GM12878 (cell line): Measurements from ENCODE around the gene HMGB1. TPM values are rescaled to one million over a fixed set of nuclear protein-coding genes. Genes with fewer than 3 reads are reported as not detected.
"Not testable (repeated sequence)": the region's sequence is repeated elsewhere in the genome, so short reads cannot be mapped to it uniquely, and the experiment has no call there.

Experiments used
- ATAC-seq: fragments of 200-7000 bp; cut with Tn5 transposase; 3 replicates; pipeline ENCODE4 v1.9.1; 2020; ENCODE audit warnings: mild to moderate bottlenecking, moderate library complexity
- BruUV-seq: library from RNA; stranded (reverse); fragments of 400-500 nt; replicated peaks from 2 replicates; lab custom pipeline; 2021; lab: Mats Ljungman, UMichigan
- CTCF ChIA-PET: fragments of 300-600 bp; sonication (Branson Sonifier 250); formaldehyde crosslinking; extraction: SDS; loops from one replicate; lab custom pipeline; 2021; ENCODE audit warnings: inconsistent platforms; lab: Yijun Ruan, JAX
- POLR2A ChIA-PET: fragments of 350-600 bp; formaldehyde crosslinking; extraction: SDS; loops from one replicate; lab custom pipeline; 2021; ENCODE audit warnings: inconsistent platforms; lab: Charles Lee
- RAD21 ChIA-PET: fragments of 300-600 bp; sonication (Branson Sonifier 250); formaldehyde crosslinking; loops from one replicate; lab custom pipeline; 2023; ENCODE audit warnings: antibody characterized with exemption; ENCODE audit not compliant: unreplicated experiment; lab: Charles Lee
- SMC1A ChIA-PET: fragments of 300-600 bp; sonication (Branson Sonifier 250); formaldehyde crosslinking; loops from one replicate; lab custom pipeline; 2023; ENCODE audit not compliant: unreplicated experiment, uncharacterized antibody; lab: Charles Lee
- DNase-seq: peaks from one replicate; pipeline ENCODE4 v3.0.0-alpha.2; 2011; ENCODE audit warnings: low read depth, low spot score
- FAIRE-seq: peaks from 3 replicates; lab custom pipeline; 2011; peaks lifted over from hg19 to GRCh38; lab: Jason Lieb, UNC
- H2AFZ ChIP-seq: 2 replicates; pipeline ENCODE4 v1.6.0; 2011; ENCODE audit warnings: low read depth, low read length, control low read depth; ENCODE audit not compliant: control insufficient read depth
- H3K27ac ChIP-seq: 2 replicates; pipeline ENCODE4 v1.5.1; 2011; ENCODE audit warnings: control low read depth; ENCODE audit not compliant: control insufficient read depth, insufficient read depth
- H3K27me3 ChIP-seq, 2 experiments: replicated peaks in 1 of 2; 2 replicates each; pipeline versions ENCODE4 v1.6.0 to v1.6.1; 2011; ENCODE audit warnings: low read length in 1 of 2; ENCODE audit not compliant: control insufficient read depth in 2 of 2, insufficient read depth in 2 of 2
- H3K36me3 ChIP-seq, 2 experiments: 2 replicates each; pipeline ENCODE4 v1.5.1; 2011; ENCODE audit warnings: low read length in 1 of 2; ENCODE audit not compliant: control insufficient read depth in 2 of 2, insufficient read depth in 2 of 2
- H3K4me1 ChIP-seq: 2 replicates; pipeline ENCODE4 v1.6.1; 2011; ENCODE audit warnings: mild to moderate bottlenecking, low read length, moderate library complexity, mixed read lengths; ENCODE audit not compliant: control insufficient read depth, insufficient read depth
- H3K4me2 ChIP-seq: 2 replicates; pipeline ENCODE4 v1.6.0; 2011; ENCODE audit warnings: control low read depth; ENCODE audit not compliant: control insufficient read depth, insufficient read depth
- H3K4me3 ChIP-seq: fragments of 200-600 bp; sonication (generic); 2 replicates; pipeline ENCODE4 v1.5.1; 2016
- H3K79me2 ChIP-seq: 2 replicates; pipeline ENCODE4 v1.6.0; 2011; ENCODE audit warnings: low read length; ENCODE audit not compliant: control insufficient read depth, insufficient read depth
- H3K9ac ChIP-seq: 2 replicates; pipeline ENCODE4 v1.8.0; 2011; ENCODE audit warnings: low read length, control low read depth, mixed read lengths; ENCODE audit not compliant: control insufficient read depth, insufficient read depth
- H3K9me3 ChIP-seq: replicated peaks from 3 replicates; pipeline ENCODE4 v1.5.1; 2011; ENCODE audit warnings: mild to moderate bottlenecking, low read length; ENCODE audit not compliant: control insufficient read depth, insufficient read depth
- H4K20me1 ChIP-seq: 2 replicates; pipeline ENCODE4 v1.6.0; 2011; ENCODE audit not compliant: control insufficient read depth, insufficient read depth
- BHLHE40 ChIP-seq, 2 experiments: fragments of 450-650 bp in 1 of 2; IDR thresholded peaks; 2 replicates each; pipeline ENCODE4 v1.6.1; 2011 to 2017; ENCODE audit warnings: low read depth in 2 of 2, borderline replicate concordance in 1 of 2, improper control_type of control experiment in 1 of 2, low read length in 1 of 2, mild to moderate bottlenecking in 1 of 2
- CHD2 ChIP-seq: IDR thresholded peaks from 2 replicates; pipeline ENCODE4 v1.6.1; 2011; ENCODE audit warnings: low read depth, low read length, improper control_type of control experiment, borderline replicate concordance
- CREM ChIP-seq: IDR thresholded peaks from 2 replicates; pipeline ENCODE4 v1.6.1; 2014; ENCODE audit warnings: antibody characterized with exemption, low read depth
- EED ChIP-seq: sonication (generic); IDR thresholded peaks from 2 replicates; pipeline ENCODE4 v1.6.1; 2016; ENCODE audit warnings: antibody characterized with exemption, low read depth
- MTA2 ChIP-seq: fragments of 450-650 bp; IDR thresholded peaks from 2 replicates; pipeline ENCODE4 v1.6.1; 2016; ENCODE audit warnings: low read depth, mild to moderate bottlenecking, moderate library complexity
- RAD21 ChIP-seq: IDR thresholded peaks from 2 replicates; pipeline ENCODE4 v1.6.1; 2011; ENCODE audit warnings: mild to moderate bottlenecking, low read depth, low read length, moderate library complexity; ENCODE audit not compliant: insufficient read depth
- RUNX3 ChIP-seq: IDR thresholded peaks from 2 replicates; pipeline ENCODE4 v1.6.1; 2012; ENCODE audit warnings: low read length, inconsistent platforms
- SMARCA5 ChIP-seq: fragments of 450-650 bp; IDR thresholded peaks from 2 replicates; pipeline ENCODE4 v1.6.1; 2017; ENCODE audit warnings: mild to moderate bottlenecking
- SMC3 ChIP-seq: IDR thresholded peaks from 2 replicates; pipeline ENCODE4 v1.6.1; 2011; ENCODE audit warnings: low read length, improper control_type of control experiment, borderline replicate concordance
- WGBS: methylation state at CpG from one replicate; pipeline ENCODE4 v1.1.6; 2016; ENCODE audit warnings: low lambda C conversion rate; ENCODE audit not compliant: insufficient replicate concordance, insufficient coverage; ENCODE audit errors: missing lambda C conversion rate; 5-methylcytosine and 5-hydroxymethylcytosine counted together
- in situ Hi-C: fragments of 300-500 bp; cut with MboI; formaldehyde crosslinking; loops from 9 replicates; pipeline ENCODE4 v1.14.3; 2018; ENCODE audit warnings: mixed read lengths
- intact Hi-C: fragments of 100-400 bp; cut with micrococcal nuclease; formaldehyde crosslinking; loops from one replicate; pipeline ENCODE4 v1.14.2; 2022; ENCODE audit not compliant: unreplicated experiment
- polyA plus RNA-seq, 11 experiments: library from polyadenylated mRNA; depleted of rRNA in 4 of 11; unstranded in 6 of 11; stranded (reverse) in 5 of 11; fragments of >200 nt; fragmentation: Nextera tagmentation in 4 of 11; fragmentation: Illumina TruSeq in 1 of 11; extraction: Ambion mirVana in 4 of 11; extraction: Trizol in 1 of 11; gene quantifications; 1 replicate in 1 of 11; 2 replicates in 10 of 11; pipeline versions ENCODE4 v1.2.1 to v1.2.3, GENCODE V29; 2011 to 2016; ENCODE audit warnings: inconsistent platforms in 2 of 11, missing spikeins in 2 of 11, low read depth in 1 of 11
- total RNA-seq, 4 experiments: library from RNA; depleted of rRNA in 3 of 4; stranded (reverse); fragments of >200 nt in 3 of 4; fragmentation: Illumina TruSeq in 1 of 4; extraction: Trizol in 1 of 4; gene quantifications; 2 replicates each; pipeline versions ENCODE4 v1.2.1 to v1.2.3, GENCODE V29; 2013 to 2021
- TF ChIP-seq, protein P1 (sequence below): fragments of 450-650 bp; IDR thresholded peaks from 2 replicates; pipeline ENCODE4 v1.6.1; 2017; ENCODE audit warnings: low read depth, mild to moderate bottlenecking, moderate library complexity
- TF ChIP-seq, protein P2 (sequence below), 3 experiments: IDR thresholded peaks in 2 of 3; conservative IDR thresholded peaks in 1 of 3; 2 replicates each; pipeline ENCODE4 v1.5.1; 2011; ENCODE audit warnings: low read depth in 3 of 3, low read length in 3 of 3, mild to moderate bottlenecking in 3 of 3, control low read depth in 2 of 3, moderate library complexity in 2 of 3, inconsistent platforms in 1 of 3, mixed read lengths in 1 of 3; ENCODE audit not compliant: control insufficient read depth in 2 of 3, insufficient read depth in 1 of 3; ENCODE audit errors: extremely low read depth in 1 of 3

HMGB1 gene
- total and polyA plus RNA-seq, 10 of the 15 experiments (the other 5 are each of a cell fraction or from before 2014, with no cell fraction given): 365 to 2,529 (median 1,396) TPM

DNA sequence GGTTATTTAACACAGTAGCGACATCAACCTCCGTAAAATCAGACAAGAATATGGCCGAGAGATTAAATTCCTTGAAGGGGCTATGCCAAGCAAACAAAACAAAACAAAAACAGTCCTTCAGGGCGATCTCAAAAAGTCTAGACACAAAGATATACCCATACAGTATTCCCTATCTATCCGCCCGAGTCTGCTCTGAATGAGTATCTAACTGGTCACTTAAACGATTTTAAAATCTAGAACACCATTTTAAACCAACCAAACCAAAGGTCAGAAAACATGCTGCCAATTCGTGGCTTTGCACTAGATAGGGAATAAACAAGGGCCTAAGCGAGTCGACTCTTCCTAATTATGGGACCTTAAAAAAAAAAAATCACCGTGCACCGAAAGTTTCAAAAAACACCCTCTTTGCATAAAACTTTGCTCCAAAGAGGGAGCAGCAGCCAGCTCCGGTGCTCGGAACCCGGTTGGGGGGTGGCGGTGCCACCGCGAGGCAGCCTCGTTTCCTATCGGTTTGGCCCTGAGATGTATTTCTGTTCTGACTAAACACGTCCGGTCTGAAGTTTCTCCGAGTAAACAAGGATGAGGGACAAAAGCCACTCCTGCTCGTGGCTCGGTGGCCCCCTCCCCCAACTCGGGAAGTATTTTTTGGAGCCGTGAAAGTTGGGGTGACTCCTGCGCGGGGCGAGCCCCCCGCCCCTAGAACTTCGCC lies 1.8 kb downstream of the HMGB1 start (continued):
- TF ChIP-seq, protein P1, sequence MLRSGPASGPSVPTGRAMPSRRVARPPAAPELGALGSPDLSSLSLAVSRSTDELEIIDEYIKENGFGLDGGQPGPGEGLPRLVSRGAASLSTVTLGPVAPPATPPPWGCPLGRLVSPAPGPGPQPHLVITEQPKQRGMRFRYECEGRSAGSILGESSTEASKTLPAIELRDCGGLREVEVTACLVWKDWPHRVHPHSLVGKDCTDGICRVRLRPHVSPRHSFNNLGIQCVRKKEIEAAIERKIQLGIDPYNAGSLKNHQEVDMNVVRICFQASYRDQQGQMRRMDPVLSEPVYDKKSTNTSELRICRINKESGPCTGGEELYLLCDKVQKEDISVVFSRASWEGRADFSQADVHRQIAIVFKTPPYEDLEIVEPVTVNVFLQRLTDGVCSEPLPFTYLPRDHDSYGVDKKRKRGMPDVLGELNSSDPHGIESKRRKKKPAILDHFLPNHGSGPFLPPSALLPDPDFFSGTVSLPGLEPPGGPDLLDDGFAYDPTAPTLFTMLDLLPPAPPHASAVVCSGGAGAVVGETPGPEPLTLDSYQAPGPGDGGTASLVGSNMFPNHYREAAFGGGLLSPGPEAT: peak; percentile 51; the same call in 1 of the 2 replicates
- TF ChIP-seq CHD2 (peak; percentile 57), EED (peak; percentile 82), RUNX3 (peak; percentile 77), CREM (0 out of 2 replicates have a peak, but pooled peaks have one; percentile 34), MTA2 (peak; percentile 13; the same call in 1 of the 2 replicates)
- TF ChIP-seq, all 136 proteins: peak for 34

DNA sequence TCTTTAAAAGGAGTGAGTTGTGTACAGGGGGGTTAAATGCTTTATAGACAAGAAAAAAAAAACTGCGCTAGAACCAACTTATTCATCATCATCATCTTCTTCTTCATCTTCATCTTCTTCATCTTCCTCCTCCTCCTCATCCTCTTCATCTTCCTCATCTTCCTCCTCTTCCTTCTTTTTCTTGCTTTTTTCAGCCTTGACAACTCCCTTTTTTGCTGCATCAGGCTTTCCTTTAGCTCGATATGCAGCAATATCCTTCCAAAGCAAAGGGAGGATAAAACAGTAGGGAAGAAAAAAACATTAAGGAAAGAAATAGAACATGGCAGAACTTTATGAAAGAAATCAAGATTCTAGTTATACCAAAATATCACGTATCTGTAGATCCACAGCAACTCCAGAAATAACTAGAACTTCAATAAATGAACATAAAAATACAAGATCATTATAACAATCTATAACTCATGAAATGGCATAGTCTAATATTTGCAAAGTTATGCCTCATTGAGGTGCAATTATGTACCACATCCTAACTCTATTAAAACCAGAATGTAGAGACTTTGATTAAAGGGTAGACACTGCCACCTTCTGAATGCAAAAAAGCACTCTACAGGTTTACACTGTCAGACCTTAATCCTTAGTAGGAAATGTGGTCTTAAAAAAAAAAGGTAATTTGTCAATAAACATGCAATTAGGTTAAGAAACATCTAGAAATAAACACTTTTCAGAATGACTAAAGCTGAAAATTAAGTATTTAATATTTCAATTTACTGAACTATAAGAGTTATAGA lies 4.3 kb downstream of the HMGB1 start:
- not testable (repeated sequence) for H3K4me2 ChIP-seq

More for the DNA sequence above, 4.3 kb downstream of the HMGB1 start:
- SMC1A ChIA-PET: interaction anchor here (0.8 to 2.4 kb wide), 22 partner anchors 8 to 346 kb away, joined by 3 to 31 read pairs (median 6); no protein-coding TSS in a partner anchor
- H3K27ac ChIP-seq, H2AFZ ChIP-seq, H3K9ac ChIP-seq, BruUV-seq, H4K20me1 ChIP-seq, H3K9me3 ChIP-seq, H3K27me3 ChIP-seq, H3K4me1 ChIP-seq: not testable (repeated sequence)
- CTCF ChIA-PET: interaction anchor here (0.6 to 2.6 kb wide), 29 partner anchors 12 to 874 kb away, joined by 3 to 33 read pairs (median 4); no protein-coding TSS in a partner anchor
- Histone ChIP-seq H3K36me3 (peaks cover 0 to 11% of the 10 kb centered on the region in 2 experiments; a peak in 3 of 4 replicates), H3K79me2 (peaks cover 36% of the 10 kb centered on the region)
- intact Hi-C loops: loop anchor here (5.0 kb wide), 4 partner anchors 89 to 329 kb away; no protein-coding TSS in a partner anchor
- POLR2A ChIA-PET: interaction anchor here (1.0 to 2.1 kb wide), 4 partner anchors 16 to 155 kb away, joined by 3 to 12 read pairs (median 6); no protein-coding TSS in a partner anchor
- RAD21 ChIA-PET: interaction anchor here (0.6 to 2.1 kb wide), 14 partner anchors 16 to 330 kb away, joined by 3 to 24 read pairs (median 4); partner anchors contain the start of gene UBE2L5
- peak; percentile 11; the same call in 1 of the 3 replicates for ATAC-seq
- TF ChIP-seq RAD21 (peak; percentile 68), BHLHE40 (IDR thresholded peaks at IDR 0.05; ENCODE audit: borderline replicate concordance in 1 of 2, low read depth in 2 of 2, low read length in 1 of 2) (0 out of 4 replicates have a peak, but pooled peaks of 1 of the 2 experiments have one; percentile 15), SMC3 (peak; percentile 64; the same call in 1 of the 2 replicates), SMARCA5 (peak; percentile 64; the same call in 1 of the 2 replicates)
- TF ChIP-seq, protein P2, sequence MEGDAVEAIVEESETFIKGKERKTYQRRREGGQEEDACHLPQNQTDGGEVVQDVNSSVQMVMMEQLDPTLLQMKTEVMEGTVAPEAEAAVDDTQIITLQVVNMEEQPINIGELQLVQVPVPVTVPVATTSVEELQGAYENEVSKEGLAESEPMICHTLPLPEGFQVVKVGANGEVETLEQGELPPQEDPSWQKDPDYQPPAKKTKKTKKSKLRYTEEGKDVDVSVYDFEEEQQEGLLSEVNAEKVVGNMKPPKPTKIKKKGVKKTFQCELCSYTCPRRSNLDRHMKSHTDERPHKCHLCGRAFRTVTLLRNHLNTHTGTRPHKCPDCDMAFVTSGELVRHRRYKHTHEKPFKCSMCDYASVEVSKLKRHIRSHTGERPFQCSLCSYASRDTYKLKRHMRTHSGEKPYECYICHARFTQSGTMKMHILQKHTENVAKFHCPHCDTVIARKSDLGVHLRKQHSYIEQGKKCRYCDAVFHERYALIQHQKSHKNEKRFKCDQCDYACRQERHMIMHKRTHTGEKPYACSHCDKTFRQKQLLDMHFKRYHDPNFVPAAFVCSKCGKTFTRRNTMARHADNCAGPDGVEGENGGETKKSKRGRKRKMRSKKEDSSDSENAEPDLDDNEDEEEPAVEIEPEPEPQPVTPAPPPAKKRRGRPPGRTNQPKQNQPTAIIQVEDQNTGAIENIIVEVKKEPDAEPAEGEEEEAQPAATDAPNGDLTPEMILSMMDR (IDR thresholded peaks at IDR 0.05 in 2 of 3, conservative IDR thresholded peaks at IDR 0.05 in 1 of 3; ENCODE audit: control insufficient read depth in 2 of 3, extremely low read depth in 1 of 3, insufficient read depth in 1 of 3, low read depth in 3 of 3, low read length in 3 of 3): peak; percentile 44 to 76 (median 57); a peak in 5 of 6 replicates
- TF ChIP-seq, all 136 proteins: peak for 5; not testable (repeated sequence) for 131
- FAIRE-seq, H3K4me3 ChIP-seq, DNase-seq, in situ Hi-C loops: not testable (repeated sequence)
- WGBS: 97% methylated on average over 3 of the region's 3 CpGs
